Right lobe of liver (tissue), 4 donors: ENCODE data around the gene PHEX.

ENCODE experiments used
- CTCF ChIP-seq, 4 donors: fragments of 200-600 bp in 3 of 4; fragments of 450-650 bp in 1 of 4; IDR thresholded peaks; one replicate each; pipeline versions ENCODE4 v1.5.1 to v1.8.0; 2016 to 2022; ENCODE audit warnings: antibody characterized with exemption in 4 of 4, mild to moderate bottlenecking in 2 of 4
- POLR2A ChIP-seq: fragments of 450-650 bp; IDR thresholded peaks from one replicate; pipeline ENCODE4 v1.6.1; 2017; ENCODE audit warnings: antibody characterized with exemption, mild to moderate bottlenecking
- donor health status: DM: no; HTN: no; CAD: no.
- donor health status: DM: no; HTN: no; CAD: no.
- donor health status: DM: no; HTN: yes; CAD: no.

- TF ChIP-seq CTCF (IDR thresholded peaks at IDR 0.05) (peak; percentile 46 to 64 (median 58)), POLR2A (no peak)
Observed at GRCh38 chrX:22081475-22082092, 49.5 kb downstream of the PHEX start.
